GM12878 (cell line): ENCODE data around the gene DGLUCY. TPM values are rescaled to one million over a fixed set of nuclear protein-coding genes. Genes with fewer than 3 reads are reported as not detected.

Experiments
- ATAC-seq: fragments of 200-7000 bp; cut with Tn5 transposase; 3 replicates; pipeline ENCODE4 v1.9.1; 2020; ENCODE audit warnings: mild to moderate bottlenecking, moderate library complexity
- BruUV-seq: library from RNA; stranded (reverse); fragments of 400-500 nt; replicated peaks from 2 replicates; lab custom pipeline; 2021; lab: Mats Ljungman, UMichigan
- CTCF ChIA-PET: fragments of 300-600 bp; sonication (Branson Sonifier 250); formaldehyde crosslinking; extraction: SDS; loops from one replicate; lab custom pipeline; 2021; ENCODE audit warnings: inconsistent platforms; lab: Yijun Ruan, JAX
- POLR2A ChIA-PET: fragments of 350-600 bp; formaldehyde crosslinking; extraction: SDS; loops from one replicate; lab custom pipeline; 2021; ENCODE audit warnings: inconsistent platforms; lab: Charles Lee
- RAD21 ChIA-PET: fragments of 300-600 bp; sonication (Branson Sonifier 250); formaldehyde crosslinking; loops from one replicate; lab custom pipeline; 2023; ENCODE audit warnings: antibody characterized with exemption; ENCODE audit not compliant: unreplicated experiment; lab: Charles Lee
- SMC1A ChIA-PET: fragments of 300-600 bp; sonication (Branson Sonifier 250); formaldehyde crosslinking; loops from one replicate; lab custom pipeline; 2023; ENCODE audit not compliant: unreplicated experiment, uncharacterized antibody; lab: Charles Lee
- DNase-seq: peaks from one replicate; pipeline ENCODE4 v3.0.0-alpha.2; 2011; ENCODE audit warnings: low read depth, low spot score
- FAIRE-seq: peaks from 3 replicates; lab custom pipeline; 2011; peaks lifted over from hg19 to GRCh38; lab: Jason Lieb, UNC
- H2AFZ ChIP-seq: 2 replicates; pipeline ENCODE4 v1.6.0; 2011; ENCODE audit warnings: low read depth, low read length, control low read depth; ENCODE audit not compliant: control insufficient read depth
- H3K27ac ChIP-seq: 2 replicates; pipeline ENCODE4 v1.5.1; 2011; ENCODE audit warnings: control low read depth; ENCODE audit not compliant: control insufficient read depth, insufficient read depth
- H3K27me3 ChIP-seq, 2 experiments: replicated peaks in 1 of 2; 2 replicates each; pipeline versions ENCODE4 v1.6.0 to v1.6.1; 2011; ENCODE audit warnings: low read length in 1 of 2; ENCODE audit not compliant: control insufficient read depth in 2 of 2, insufficient read depth in 2 of 2
- H3K36me3 ChIP-seq, 2 experiments: 2 replicates each; pipeline ENCODE4 v1.5.1; 2011; ENCODE audit warnings: low read length in 1 of 2; ENCODE audit not compliant: control insufficient read depth in 2 of 2, insufficient read depth in 2 of 2
- H3K4me1 ChIP-seq: 2 replicates; pipeline ENCODE4 v1.6.1; 2011; ENCODE audit warnings: mild to moderate bottlenecking, low read length, moderate library complexity, mixed read lengths; ENCODE audit not compliant: control insufficient read depth, insufficient read depth
- H3K4me2 ChIP-seq: 2 replicates; pipeline ENCODE4 v1.6.0; 2011; ENCODE audit warnings: control low read depth; ENCODE audit not compliant: control insufficient read depth, insufficient read depth
- H3K4me3 ChIP-seq: fragments of 200-600 bp; sonication (generic); 2 replicates; pipeline ENCODE4 v1.5.1; 2016
- H3K79me2 ChIP-seq: 2 replicates; pipeline ENCODE4 v1.6.0; 2011; ENCODE audit warnings: low read length; ENCODE audit not compliant: control insufficient read depth, insufficient read depth
- H3K9ac ChIP-seq: 2 replicates; pipeline ENCODE4 v1.8.0; 2011; ENCODE audit warnings: low read length, control low read depth, mixed read lengths; ENCODE audit not compliant: control insufficient read depth, insufficient read depth
- H3K9me3 ChIP-seq: replicated peaks from 3 replicates; pipeline ENCODE4 v1.5.1; 2011; ENCODE audit warnings: mild to moderate bottlenecking, low read length; ENCODE audit not compliant: control insufficient read depth, insufficient read depth
- H4K20me1 ChIP-seq: 2 replicates; pipeline ENCODE4 v1.6.0; 2011; ENCODE audit not compliant: control insufficient read depth, insufficient read depth
- EGR1 ChIP-seq, 2 experiments: IDR thresholded peaks; 1 replicate in 1 of 2; 2 replicates in 1 of 2; pipeline ENCODE4 v1.6.1; 2011 to 2012; ENCODE audit warnings: low read depth in 2 of 2, low read length in 2 of 2, borderline replicate concordance in 1 of 2, mild to moderate bottlenecking in 1 of 2, moderate library complexity in 1 of 2
- WGBS: methylation state at CpG from one replicate; pipeline ENCODE4 v1.1.6; 2016; ENCODE audit warnings: low lambda C conversion rate; ENCODE audit not compliant: insufficient replicate concordance, insufficient coverage; ENCODE audit errors: missing lambda C conversion rate; 5-methylcytosine and 5-hydroxymethylcytosine counted together
- in situ Hi-C: fragments of 300-500 bp; cut with MboI; formaldehyde crosslinking; loops from 9 replicates; pipeline ENCODE4 v1.14.3; 2018; ENCODE audit warnings: mixed read lengths
- intact Hi-C: fragments of 100-400 bp; cut with micrococcal nuclease; formaldehyde crosslinking; loops from one replicate; pipeline ENCODE4 v1.14.2; 2022; ENCODE audit not compliant: unreplicated experiment
- polyA plus RNA-seq, 11 experiments: library from polyadenylated mRNA; depleted of rRNA in 4 of 11; unstranded in 6 of 11; stranded (reverse) in 5 of 11; fragments of >200 nt; fragmentation: Nextera tagmentation in 4 of 11; fragmentation: Illumina TruSeq in 1 of 11; extraction: Ambion mirVana in 4 of 11; extraction: Trizol in 1 of 11; gene quantifications; 1 replicate in 1 of 11; 2 replicates in 10 of 11; pipeline versions ENCODE4 v1.2.1 to v1.2.3, GENCODE V29; 2011 to 2016; ENCODE audit warnings: inconsistent platforms in 2 of 11, missing spikeins in 2 of 11, low read depth in 1 of 11
- total RNA-seq, 4 experiments: library from RNA; depleted of rRNA in 3 of 4; stranded (reverse); fragments of >200 nt in 3 of 4; fragmentation: Illumina TruSeq in 1 of 4; extraction: Trizol in 1 of 4; gene quantifications; 2 replicates each; pipeline versions ENCODE4 v1.2.1 to v1.2.3, GENCODE V29; 2013 to 2021
- TF ChIP-seq, protein P1 (sequence below): IDR thresholded peaks from 2 replicates; pipeline ENCODE4 v1.6.1; 2011; ENCODE audit warnings: borderline replicate concordance, low read depth, mild to moderate bottlenecking, moderate library complexity, low read length; ENCODE audit not compliant: insufficient read depth, poor library complexity, severe bottlenecking

Gene DGLUCY
- total and polyA plus RNA-seq, 10 of the 15 experiments (the other 5 are each of a cell fraction or from before 2014, with no cell fraction given) = 15.0 to 70.3 (median 55.1) TPM

DNA sequence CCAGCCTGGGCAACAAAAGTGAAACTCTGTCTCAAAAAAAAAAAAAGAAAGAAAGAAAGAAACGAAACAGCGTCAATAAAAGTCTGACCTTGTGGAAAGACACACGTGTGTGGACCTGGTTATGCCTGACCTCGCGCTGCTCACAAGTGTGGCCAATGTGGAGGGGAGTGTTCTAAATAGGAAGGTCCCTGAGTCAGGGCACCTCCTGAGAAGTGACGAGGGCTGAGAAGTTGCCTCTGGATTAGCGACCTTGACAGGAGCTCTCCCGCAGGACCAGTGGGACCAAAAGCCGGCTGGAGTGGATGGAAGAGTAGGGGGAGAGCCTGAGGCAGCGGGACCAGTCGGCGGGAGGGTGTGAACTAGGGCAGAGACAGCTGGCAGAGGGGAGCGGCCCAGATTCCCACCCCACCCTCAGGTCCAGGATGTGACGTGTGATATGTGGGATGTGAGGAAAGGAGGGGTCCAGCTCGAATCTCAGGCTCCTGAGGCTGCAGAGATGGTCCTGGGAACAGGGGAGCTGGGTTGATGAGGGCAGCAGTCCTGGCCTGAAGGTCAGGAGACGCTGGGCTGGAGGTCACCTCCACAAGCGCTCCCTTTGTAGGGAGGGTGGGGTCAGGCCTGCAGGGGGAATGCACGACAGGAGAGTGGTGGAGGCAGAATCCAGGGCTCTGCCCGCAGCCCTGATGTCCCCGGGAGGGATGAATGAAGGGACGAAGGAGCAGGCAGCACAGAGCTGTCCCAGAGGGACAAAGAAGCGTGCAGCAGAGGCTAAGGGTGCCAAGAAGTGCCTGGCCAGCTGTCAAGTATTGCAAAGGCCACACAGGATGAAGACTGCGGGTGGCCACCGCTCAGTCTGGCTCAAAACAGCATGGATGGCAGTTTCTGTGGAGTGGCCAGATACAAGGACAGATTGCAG, 155.5 kb downstream of the DGLUCY start:
- ChIA-PET CTCF (interaction anchor here (0.9 kb wide), 1 partner anchor 92 kb away, joined by 3 read pairs; no protein-coding TSS in a partner anchor), POLR2A (no interaction called here), SMC1A (interaction anchor here (0.7 to 2.5 kb wide), 9 partner anchors 12 to 1837 kb away, joined by 3 to 6 read pairs (median 3); partner anchors contain the start of gene GPR68), RAD21 (no interaction called here)
- H3K27ac ChIP-seq = no peak overlapping the region
- DNase-seq (no peak), ATAC-seq (no peak), FAIRE-seq (no peak)
- H3K9me3 ChIP-seq = no peaks in the 10 kb centered on the region
- no TSS peak for BruUV-seq
- TF ChIP-seq EGR1 (IDR thresholded peaks at IDR 0.05; ENCODE audit: borderline replicate concordance in 1 of 2, low read depth in 2 of 2, low read length in 2 of 2) = no peak
- TF ChIP-seq, protein P1, sequence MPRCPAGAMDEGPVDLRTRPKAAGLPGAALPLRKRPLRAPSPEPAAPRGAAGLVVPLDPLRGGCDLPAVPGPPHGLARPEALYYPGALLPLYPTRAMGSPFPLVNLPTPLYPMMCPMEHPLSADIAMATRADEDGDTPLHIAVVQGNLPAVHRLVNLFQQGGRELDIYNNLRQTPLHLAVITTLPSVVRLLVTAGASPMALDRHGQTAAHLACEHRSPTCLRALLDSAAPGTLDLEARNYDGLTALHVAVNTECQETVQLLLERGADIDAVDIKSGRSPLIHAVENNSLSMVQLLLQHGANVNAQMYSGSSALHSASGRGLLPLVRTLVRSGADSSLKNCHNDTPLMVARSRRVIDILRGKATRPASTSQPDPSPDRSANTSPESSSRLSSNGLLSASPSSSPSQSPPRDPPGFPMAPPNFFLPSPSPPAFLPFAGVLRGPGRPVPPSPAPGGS = peak; percentile 16
- in situ Hi-C loops = no loop called here
- H3K79me2 ChIP-seq = no peaks in the 10 kb centered on the region
- intact Hi-C loops = no loop called here
- peaks cover 0 to 4% of the 10 kb centered on the region in 2 experiments; a peak in 1 of 4 replicates for H3K27me3 ChIP-seq
- H3K9ac ChIP-seq = no peak overlapping the region
- no peak overlapping the region for H3K4me3 ChIP-seq
- H3K4me1 ChIP-seq = no peaks in the 10 kb centered on the region
- H4K20me1 ChIP-seq = no peaks in the 10 kb centered on the region
- no peak overlapping the region for H2AFZ ChIP-seq
- no peak overlapping the region for H3K4me2 ChIP-seq
- WGBS = 92% methylated on average over 24 of the region's 24 CpGs
- H3K36me3 ChIP-seq = peaks cover 9 to 20% of the 10 kb centered on the region in 2 experiments; a peak in 3 of 4 replicates
